NCI-H446 (cell line): Measurements from ENCODE around the gene LMO7.
"Not testable (repeated sequence)": the region's sequence is repeated elsewhere in the genome, so short reads cannot be mapped to it uniquely, and the experiment has no call there.

ENCODE experiments used
- DNase-seq, 2 experiments: peaks; one replicate each; lab custom pipeline; 2025; lab: John Stamatoyannopoulos, UW

LMO7 gene

GRCh38 chr13:75743072-75743471 is 106.9 kb downstream of the LMO7 start:
- not testable (repeated sequence) for DNase-seq

GRCh38 chr13:75744127-75744526 is 108.0 kb downstream of the LMO7 start:
- no peak for DNase-seq

- DNase-seq = no peak
Observed at GRCh38 chr13:75745387-75745786, 109.3 kb downstream of the LMO7 start.

- no peak for DNase-seq
Observed at GRCh38 chr13:75748874-75749273, 112.7 kb downstream of the LMO7 start.

GRCh38 chr13:75749407-75749806 is 113.3 kb downstream of the LMO7 start:
- peak in 1 of 2 experiments; percentile 56 for DNase-seq

GRCh38 chr13:75751350-75751749 is 115.2 kb downstream of the LMO7 start:
- no peak for DNase-seq

- no peak for DNase-seq
Observed at GRCh38 chr13:75752826-75753225, 116.7 kb downstream of the LMO7 start.

GRCh38 chr13:75754936-75755335 is 118.8 kb downstream of the LMO7 start:
- DNase-seq = no peak

GRCh38 chr13:75757336-75757735 is 121.2 kb downstream of the LMO7 start:
- no peak for DNase-seq

GRCh38 chr13:75759531-75759930 is 123.4 kb downstream of the LMO7 start:
- DNase-seq = no peak

- no peak for DNase-seq
Observed at GRCh38 chr13:75760131-75761021, 124.2 kb downstream of the LMO7 start.

GRCh38 chr13:75761369-75761768 is 125.2 kb downstream of the LMO7 start:
- no peak for DNase-seq

GRCh38 chr13:75762076-75762937 is 126.2 kb downstream of the LMO7 start:
- DNase-seq = no peak

- DNase-seq = no peak
Observed at GRCh38 chr13:75762955-75763354, 126.8 kb downstream of the LMO7 start.

- DNase-seq = no peak
Observed at GRCh38 chr13:75763512-75763911, 127.4 kb downstream of the LMO7 start.

- DNase-seq = peak; percentile 35 to 68
Observed at GRCh38 chr13:75764251-75764925, 128.3 kb downstream of the LMO7 start.

- peak in 1 of 2 experiments; percentile 21 for DNase-seq
Observed at GRCh38 chr13:75764926-75765310, 128.8 kb downstream of the LMO7 start.

GRCh38 chr13:75766636-75767035 is 130.5 kb downstream of the LMO7 start:
- DNase-seq = no peak

GRCh38 chr13:75769141-75769905 is 133.2 kb downstream of the LMO7 start:
- DNase-seq = no peak

GRCh38 chr13:75770164-75770563 is 134.0 kb downstream of the LMO7 start:
- no peak for DNase-seq

GRCh38 chr13:75770592-75771011 is 134.5 kb downstream of the LMO7 start:
- DNase-seq = no peak

- no peak for DNase-seq
Observed at GRCh38 chr13:75771226-75771625, 135.1 kb downstream of the LMO7 start.
